GM18858 (cell line): ENCODE results near the gene TMEM217.

Experiments used
- ATAC-seq: cut with Tn5 transposase; IDR thresholded peaks from one replicate; pipeline ENCODE4 v1.9.1; 2021; ENCODE audit not compliant: unreplicated experiment

TMEM217 gene

DNA sequence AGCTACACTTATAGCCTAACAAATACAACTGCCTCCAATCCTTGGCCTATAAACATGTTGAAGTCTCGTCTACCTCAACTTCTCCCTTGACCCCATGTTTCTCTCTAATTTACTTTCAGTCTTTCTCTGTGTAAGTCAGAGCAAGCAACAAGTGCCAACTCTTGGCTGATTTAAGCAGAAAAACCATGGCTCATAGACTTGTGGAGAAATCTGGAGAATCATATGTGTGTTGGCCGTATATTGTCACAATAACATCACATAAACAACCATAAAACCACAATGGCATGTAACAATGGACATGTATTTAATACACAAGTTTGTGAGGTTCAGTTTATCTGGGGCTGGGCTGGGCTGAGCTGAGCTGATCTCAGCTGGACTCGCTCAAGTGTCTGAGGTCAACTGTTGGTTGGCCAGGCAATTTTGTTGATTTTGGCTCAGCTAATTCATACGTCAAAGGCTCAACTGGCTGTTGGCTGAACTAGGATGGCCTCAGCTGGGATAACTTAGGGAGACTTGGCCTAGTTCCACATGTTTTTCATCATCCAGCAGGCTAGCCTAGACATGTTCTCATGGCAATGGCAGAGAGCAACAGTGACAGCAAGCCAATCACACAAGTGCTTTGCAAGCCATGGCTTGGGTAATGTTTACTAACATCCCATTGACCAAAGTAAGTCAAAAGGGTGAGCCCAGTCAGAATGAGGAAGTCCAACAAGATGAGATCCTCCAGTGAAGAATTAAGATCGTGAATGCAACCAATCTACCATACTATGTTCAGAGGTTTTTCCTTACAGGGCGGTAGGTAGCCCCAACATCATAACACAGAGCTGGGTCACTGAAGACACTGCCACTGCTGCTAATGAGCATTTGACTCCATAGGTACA is 13.3 kb downstream of the TMEM217 start:
- no peak for ATAC-seq

DNA sequence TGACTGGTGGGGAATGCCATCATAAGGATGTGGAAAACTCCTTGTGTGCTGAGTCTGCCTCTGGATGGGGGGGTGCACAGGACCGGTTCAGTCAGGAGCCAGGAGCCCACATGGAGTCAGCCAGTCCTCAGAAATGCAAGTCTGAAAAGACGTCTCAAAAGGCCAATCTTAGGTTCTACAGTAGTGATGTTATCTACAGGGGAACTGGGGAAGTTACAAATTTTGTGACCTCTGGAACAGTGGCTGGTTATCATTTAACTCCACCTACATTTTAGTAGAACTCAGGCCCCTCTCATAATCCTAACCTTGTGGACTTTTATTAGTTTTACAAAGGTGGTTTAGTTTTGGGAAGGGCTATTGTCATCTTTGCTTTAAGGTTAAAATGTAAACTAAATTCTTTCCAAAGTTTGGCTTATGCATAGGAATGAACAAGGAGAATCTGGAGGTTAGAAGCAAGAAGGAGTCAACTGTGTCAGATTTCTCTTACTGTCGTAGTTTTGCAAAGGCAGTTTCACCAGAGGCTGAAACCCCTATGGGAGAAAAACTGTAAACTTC is 14.1 kb downstream of the TMEM217 start:
- ATAC-seq: no peak

DNA sequence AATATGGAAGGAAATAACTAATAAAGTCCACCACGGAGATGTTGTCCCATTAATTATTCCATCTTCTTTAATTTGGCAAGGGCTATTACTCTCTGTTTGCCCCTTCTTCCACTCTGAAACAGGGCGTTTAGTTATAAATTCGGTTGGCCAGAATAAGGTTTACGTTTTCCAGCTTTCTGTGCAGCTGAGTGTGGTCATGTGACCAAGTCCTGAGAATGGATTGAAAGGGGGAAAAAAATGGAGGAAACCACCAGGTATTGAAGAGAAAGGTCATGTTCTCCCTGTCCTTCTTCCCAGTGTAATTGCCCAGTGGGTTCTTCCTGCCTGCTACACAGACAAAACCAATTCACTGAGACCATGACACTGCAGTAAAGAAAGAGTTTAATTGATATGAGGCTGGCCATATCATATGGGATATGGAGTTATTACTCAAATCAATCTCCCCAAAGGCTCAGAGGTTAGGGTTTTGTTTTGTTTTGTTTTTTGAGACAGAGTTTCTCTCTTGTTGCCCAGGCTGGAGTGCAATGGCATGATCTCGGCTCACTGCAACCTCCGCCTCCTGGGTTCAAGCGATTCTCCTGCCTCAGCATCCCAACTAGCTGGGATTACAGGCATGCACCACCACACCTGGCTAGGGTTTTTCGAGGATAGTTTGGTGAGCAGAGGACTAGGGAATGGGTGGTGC is 14.7 kb downstream of the TMEM217 start:
- ATAC-seq: no peak

DNA sequence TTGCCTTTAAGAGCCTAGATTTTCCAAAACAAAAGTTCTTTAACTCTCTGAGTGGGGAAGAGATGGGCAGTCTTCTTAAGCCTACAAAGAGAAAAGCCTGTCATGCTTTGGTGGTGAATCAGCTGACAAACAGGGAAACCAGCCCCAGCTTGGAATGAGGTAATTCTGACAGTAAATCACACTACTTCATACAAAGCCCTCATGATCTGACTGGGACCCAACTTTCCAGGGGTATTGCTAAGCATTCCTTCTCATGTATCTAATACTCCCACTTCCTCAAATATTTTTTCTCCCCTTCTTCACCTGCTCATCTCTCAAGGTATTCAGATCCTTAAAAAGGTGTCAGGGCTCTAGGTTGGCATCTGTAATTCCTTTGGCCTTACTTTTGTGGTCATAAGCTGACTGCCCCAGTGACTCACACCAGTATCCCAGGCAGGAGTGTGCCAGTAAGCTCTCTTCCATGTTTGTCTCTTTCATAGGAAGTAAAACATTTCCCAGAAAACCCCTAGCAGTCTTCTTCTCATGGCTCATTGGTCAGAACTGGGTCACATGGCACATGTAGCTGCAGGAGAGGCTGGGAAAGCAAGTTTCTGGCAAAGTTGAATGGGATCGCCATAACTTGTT is 15.4 kb downstream of the TMEM217 start:
- ATAC-seq: no peak

DNA sequence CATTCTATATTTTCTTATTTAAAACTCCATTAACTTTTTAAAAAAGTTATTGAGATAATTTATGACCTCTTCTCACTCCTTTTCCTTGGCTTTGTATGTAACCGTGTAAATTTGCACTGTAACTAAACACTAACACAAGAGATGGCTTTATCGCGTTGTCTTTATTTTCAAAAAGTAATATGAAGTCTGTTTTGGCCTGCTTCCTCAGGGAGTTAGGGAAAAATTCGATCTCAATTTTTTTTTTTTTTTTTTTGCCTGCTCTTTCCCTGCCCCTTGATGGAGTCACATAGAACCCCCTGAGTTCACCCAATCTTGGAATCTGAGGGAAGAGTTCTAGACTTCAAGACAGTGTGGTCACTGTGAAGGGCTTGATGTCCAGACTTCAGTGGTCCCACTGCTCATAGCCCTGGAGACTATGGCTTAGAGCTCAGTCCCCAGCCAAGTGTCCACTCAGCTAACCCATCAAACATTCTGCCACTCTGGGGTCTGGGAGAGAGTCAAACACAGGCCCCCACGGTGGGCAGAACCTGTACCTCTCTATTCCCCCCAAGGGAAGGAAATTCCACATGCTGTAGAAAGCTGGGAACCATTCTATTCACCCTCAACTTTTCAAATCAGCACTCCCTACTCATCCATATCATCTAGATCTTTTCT is 16.0 kb downstream of the TMEM217 start:
- no peak for ATAC-seq

DNA sequence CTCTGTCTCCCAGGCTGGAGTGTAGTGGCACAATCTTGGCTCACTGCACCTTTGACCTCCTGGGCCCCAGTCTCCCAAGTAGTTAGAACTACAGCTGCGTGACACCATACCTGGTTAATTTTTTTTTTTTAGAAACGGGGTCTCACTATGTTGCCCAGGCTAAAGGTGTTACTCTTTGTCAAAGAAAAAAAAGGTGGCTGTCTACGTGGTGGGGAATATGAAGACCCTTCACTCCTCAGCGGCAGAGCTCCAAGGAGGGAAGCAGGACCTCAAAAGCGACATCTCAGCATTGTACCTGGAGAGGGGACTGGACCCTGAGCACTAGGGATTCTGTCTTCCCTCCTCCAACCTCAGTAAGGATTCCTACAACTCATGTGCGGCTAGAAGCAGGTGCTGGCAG is 16.8 kb downstream of the TMEM217 start:
- no peak for ATAC-seq

DNA sequence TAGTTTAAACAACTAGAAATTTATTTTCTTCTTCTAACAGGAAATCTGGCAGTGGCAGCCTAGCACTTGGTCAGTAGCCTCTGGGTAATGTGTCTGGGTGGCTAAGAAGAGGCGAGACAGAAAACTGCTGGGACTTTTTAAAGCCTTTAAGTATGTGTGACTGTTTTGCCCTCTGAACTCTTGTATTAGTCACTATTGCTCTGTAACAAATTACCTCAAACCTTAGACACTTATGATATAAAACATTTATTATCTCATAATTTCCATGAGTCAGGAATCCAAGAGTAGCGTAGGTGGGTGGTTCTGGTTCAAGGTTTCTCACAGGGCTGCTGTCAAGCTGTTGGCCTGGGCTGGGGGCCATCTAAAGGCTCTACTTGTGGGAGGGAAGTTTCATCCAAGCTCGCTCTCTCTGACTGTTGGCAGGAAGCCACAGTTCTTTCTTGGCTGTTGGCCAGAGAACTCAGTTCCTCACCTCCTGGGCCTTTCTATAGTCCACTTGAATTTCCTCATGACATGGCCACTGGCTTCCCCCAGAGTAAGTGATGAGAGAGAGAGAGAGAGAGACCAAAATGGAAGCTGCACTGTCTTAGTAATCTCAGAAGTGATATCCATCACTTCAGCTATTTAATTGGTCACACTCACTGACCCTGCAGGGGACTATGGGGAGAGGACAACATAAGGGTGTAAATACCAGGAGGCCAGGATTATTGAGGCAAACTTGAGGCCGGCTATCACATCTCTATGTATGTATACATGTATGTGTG is 17.8 kb downstream of the TMEM217 start:
- peak; percentile 39 for ATAC-seq

DNA sequence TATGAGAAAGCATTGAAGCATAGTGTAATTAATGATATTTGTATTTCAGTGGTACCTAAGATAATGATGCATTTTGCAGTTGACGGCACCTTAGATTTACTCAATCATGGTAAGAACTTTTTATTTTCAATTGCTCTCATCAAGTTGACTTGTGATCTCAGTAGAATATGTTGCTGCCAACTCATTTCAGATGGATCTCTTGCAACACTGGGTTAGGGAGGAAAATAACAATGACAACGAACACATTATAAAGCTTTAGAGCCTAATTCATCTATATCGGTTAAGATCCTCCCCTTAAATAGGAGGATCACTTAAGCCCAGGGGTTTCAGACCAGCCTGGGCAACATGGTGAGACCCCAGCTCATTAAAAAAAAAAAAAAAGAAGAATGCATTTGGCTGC is 18.4 kb downstream of the TMEM217 start:
- no peak for ATAC-seq

DNA sequence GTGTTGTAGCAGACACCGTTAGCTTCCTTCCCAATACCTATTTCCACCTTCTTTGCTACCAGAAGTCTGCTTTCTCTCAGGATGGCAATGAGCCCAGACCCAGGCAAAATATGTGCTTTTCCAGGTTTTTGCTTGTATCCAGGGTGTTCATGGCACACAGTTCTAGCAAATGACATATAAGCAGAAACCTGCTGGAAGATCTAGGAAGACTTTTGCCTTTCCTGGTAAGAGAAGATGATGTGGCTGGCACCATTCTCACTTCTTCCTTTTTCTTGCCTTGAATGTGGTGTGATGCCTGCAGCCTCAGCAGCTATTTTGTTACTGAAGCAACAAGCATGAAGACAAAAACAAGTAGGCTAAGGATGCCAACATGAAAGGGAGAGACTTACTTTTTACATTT is 19.6 kb downstream of the TMEM217 start:
- no peak for ATAC-seq

DNA sequence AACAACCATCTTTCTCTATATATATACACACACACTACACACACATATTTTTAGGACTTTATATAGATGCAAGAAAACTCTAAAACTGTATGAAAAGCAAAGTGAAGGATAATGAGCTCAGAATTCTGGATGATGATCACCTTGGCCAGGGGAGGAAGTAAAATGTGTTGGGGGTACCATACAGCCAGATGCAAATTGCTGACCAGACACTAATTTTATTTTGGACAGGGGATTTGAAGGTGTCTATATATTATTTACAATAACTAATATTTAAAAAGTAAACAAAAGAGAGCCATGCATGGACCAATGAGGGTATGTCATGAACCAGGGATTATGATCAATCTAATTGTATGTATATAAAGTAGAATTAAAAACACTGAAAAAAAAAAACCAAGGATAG is 20.2 kb downstream of the TMEM217 start:
- no peak for ATAC-seq

DNA sequence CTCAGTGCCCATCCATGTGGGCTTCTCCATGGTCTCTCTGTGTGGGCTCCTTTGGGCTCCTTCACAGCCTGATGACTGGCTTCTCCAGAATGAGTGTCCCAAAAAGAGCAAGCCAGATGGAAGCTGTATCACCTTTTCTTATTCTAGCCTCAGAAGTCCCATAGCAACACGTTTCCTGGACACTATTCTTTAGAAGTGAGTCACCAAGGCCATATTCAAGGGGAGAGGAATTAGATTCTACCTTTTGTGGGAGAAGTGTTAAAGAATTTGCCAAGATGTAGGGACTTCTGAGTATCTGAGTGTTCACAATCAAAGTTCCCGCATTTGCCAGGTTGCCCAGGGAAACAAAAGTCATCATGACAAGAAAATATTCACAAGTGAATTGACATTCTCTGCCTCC is 21.0 kb downstream of the TMEM217 start:
- ATAC-seq: no peak

DNA sequence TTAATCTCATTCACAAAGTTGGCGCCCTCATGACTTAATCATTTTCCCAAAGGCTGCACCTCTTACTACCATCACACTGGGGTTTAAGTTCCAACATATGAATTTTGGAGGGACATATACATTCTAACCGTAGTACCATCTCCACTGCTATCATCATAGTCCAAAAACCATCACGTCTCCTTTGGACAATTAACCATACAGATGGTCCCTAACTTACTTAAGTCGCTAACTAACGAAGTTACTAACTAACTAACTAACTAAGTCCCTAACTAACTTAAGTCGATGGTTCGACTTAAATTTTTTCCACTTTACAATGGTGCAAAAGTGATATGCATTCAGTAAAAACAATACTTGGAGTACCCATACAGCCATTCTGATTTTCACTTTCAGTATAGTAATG is 24.4 kb downstream of the TMEM217 start:
- no peak for ATAC-seq

DNA sequence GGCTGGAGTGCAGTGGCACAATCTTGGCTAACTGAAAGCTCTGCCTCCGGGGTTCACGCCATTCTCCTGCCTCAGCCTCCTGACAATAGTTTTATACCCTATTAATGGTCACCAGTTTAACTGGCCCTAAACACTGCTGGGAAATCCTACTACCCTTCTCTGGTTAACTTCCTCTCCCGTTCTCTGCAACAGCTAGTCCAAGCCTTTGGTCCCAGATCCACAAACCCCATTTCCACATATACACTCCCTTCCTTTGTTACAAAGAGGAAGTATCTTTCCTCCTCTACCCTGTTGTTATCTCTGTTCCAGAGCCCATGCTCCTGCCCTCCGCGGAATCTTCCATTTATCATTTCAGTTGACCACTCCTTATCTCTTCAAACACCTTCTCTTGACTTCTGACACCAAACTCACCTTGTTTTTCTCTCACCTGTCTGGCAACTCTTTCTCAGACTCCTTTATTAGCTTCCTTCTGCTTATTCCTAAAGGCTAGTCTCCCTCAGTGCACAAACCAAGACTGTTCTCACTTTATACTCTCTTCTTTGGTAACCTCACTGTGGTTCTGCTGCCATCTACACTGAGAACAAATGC is 25.4 kb downstream of the TMEM217 start:
- no peak for ATAC-seq

DNA sequence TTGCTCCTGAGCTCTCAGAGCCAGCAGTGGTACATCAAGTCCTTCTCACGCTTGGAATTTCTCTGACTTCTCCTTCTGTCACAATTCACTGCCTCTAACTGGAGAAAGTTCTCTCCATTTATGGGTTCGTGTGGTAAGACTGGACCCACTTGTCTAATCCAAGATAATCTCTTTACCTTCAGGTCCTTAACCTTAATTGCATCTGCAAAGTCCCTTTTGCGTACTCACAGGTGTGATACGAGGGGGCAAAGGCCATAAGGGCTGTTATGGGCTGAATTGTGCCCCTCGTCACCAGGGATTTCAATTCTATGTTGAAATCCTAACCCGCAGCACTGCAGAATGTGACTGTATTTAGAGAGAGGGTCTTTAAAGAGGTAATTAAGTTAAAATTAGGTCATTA is 27.8 kb downstream of the TMEM217 start:
- no peak for ATAC-seq

DNA sequence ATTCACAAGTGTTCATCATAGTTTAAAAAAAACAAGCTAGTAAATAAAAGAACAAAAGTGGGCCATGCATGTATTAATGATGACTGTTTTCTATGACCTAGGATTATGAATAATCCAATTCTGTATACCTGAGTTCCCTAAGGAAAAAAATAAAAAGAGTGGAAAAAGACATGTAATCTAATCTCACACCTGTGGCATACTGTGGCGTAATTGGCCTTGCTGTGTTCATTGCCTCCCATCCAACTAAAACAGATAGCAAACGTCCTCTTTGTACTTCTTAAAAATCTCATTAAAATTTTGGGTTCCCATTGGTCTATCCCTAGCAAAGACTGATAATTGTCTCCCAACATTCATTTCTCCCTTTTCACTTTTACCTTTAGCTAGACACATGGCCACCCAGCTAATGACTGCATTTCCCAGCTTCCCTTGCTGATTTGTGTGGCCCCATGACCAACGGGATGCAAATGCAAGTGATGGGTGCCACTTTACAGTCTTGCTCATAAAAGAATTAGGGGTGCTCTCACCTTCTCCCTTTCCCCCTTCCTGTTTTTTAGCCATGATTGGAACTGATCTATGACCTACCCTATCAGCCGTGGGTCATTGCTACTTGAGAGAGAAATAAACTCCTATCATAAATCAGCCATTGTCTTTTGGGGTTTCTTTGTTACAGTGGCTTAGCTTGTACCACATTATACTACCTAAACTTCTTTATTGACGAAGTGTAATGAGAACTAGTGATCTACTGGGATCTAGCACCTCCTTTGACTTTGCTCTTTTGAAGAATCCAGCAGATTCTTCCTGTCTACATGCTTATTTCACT is 32.4 kb downstream of the TMEM217 start:
- ATAC-seq: no peak

DNA sequence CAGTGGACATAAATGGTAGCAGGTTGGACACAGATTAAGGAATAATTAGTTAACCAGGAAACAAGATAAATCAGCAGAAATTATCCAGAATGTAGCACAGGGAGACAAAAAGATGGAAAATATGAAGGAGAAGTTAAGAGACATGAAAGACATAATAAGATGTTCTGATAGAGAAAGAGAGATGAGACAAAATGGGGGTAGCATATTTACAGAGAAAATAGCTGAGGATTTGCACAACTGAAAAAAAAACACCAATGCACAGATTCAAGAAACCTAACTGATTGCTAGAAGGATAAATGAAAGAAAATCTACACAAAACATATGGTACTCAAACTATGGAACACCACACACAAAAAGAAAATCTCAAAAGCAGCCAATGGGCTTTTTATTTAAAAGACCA is 35.0 kb downstream of the TMEM217 start:
- no peak for ATAC-seq

DNA sequence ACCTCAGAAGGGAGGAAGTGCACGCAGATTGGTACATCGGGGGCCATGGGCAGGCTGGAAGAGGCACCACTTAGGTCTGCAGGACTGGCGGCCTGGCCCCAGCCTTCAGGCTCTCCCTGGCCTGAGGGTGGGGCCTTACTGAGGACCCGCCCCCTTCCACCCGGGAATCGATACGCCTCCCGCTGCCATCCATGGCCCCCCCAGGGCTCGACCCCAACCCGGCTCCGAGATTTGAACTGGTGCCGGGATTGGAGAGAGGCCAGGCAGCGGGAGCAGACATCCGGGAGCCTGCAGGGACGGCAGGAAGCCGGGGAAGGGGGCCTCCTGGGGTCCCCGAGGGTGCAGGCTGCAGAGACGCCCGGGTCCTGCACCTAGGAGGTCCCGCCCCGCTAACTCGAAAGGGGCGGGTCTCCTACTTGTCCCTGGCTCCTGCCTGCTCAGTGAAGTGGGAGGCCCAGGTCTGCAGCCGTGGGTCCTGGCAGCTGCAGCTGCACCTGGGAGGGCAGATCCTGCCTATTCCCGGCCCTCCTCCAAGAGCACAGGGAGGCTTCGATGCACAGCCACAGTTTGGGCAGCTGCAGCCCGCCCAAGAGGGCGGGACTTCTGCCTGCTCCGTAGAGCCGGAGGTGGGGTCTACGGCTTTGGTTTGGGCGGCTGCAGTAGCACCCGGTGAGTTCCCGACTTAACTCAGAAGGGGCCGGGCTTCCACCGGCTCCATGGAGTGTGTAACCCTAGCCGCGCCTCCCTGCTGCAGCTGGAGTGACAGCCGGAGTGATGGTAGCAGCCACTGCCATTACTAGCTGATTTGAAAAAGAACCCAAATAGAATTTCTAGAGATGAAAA is 35.6 kb downstream of the TMEM217 start:
- ATAC-seq: peak; percentile 72

DNA sequence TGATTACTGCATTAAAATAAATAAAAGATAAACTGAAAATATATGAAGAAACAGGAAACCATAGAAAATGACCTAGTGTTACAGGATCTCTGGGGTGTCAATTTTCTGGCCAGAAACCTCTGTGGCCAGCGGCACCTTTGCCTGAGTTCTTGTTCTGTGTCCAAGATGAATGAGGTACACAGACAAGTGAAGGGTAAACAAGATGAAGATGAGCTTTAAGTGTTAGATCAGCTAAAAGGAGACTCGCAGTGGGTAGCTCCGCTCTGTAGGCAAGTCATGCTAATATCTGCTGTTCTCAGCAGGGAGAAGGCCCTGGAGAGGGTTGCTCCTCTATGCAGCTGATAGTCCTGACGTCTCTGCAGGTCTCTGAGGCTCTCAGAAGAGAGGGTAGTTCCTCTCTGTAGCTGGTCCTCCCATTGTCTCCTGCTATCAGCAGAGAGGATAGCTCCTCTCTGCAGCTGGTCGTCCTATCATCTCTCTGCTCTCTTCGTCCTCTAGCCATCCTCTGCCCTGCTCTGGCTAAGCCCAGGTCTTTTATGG is 36.3 kb downstream of the TMEM217 start:
- ATAC-seq: no peak
